Hindlimb muscle (tissue), 1 donor: ENCODE measurements around the gene GPR150. TPM values are rescaled to one million over a fixed set of nuclear protein-coding genes. Genes with fewer than 3 reads are reported as not detected.

Experiments
- DNase-seq: peaks from one replicate; pipeline ENCODE4 v3.0.0-alpha.2; 2013
- polyA plus RNA-seq: library from polyadenylated mRNA; unstranded; fragments of 120-200 nt; gene quantifications from one replicate; pipeline ENCODE4 v1.2.1, GENCODE V29; 2013; ENCODE audit not compliant: insufficient read length

The GPR150 gene
- polyA plus RNA-seq = 0.22 TPM

GRCh38 chr5:95620030-95620869, at the start of gene GPR150:
GPR150 (plus strand) TSS chr5:95620087; CDS start chr5:95620276, 189 bp downstream.
- DNase-seq = peak; percentile 51

GRCh38 chr5:95572016-95572415, 47.9 kb upstream of the GPR150 start:
- DNase-seq = no peak

GRCh38 chr5:95581576-95581975, 38.3 kb upstream of the GPR150 start:
- DNase-seq = no peak

- no peak for DNase-seq
Observed at GRCh38 chr5:95583992-95584391, 35.9 kb upstream of the GPR150 start.

GRCh38 chr5:95590880-95591279, 29.0 kb upstream of the GPR150 start:
- no peak for DNase-seq

GRCh38 chr5:95591490-95591901, 28.4 kb upstream of the GPR150 start:
- DNase-seq = no peak

- DNase-seq = no peak
Observed at GRCh38 chr5:95595289-95595931, 24.5 kb upstream of the GPR150 start.

- DNase-seq = no peak
Observed at GRCh38 chr5:95599252-95599651, 20.6 kb upstream of the GPR150 start.

- no peak for DNase-seq
Observed at GRCh38 chr5:95600557-95600956, 19.3 kb upstream of the GPR150 start.

- DNase-seq = no peak
Observed at GRCh38 chr5:95605786-95606185, 14.1 kb upstream of the GPR150 start.

- no peak for DNase-seq
Observed at GRCh38 chr5:95606419-95606818, 13.5 kb upstream of the GPR150 start.

GRCh38 chr5:95609711-95610110, 10.2 kb upstream of the GPR150 start:
- DNase-seq = no peak

- DNase-seq = no peak
Observed at GRCh38 chr5:95610546-95610945, 9.3 kb upstream of the GPR150 start.

- no peak for DNase-seq
Observed at GRCh38 chr5:95611396-95611795, 8.5 kb upstream of the GPR150 start.

- DNase-seq = no peak
Observed at GRCh38 chr5:95613514-95613913, 6.4 kb upstream of the GPR150 start.

- DNase-seq = no peak
Observed at GRCh38 chr5:95615164-95615467, 4.8 kb upstream of the GPR150 start.

- no peak for DNase-seq
Observed at GRCh38 chr5:95617057-95617456, 2.8 kb upstream of the GPR150 start.

- no peak for DNase-seq
Observed at GRCh38 chr5:95619096-95619495, 791 bp upstream of the GPR150 start.

- DNase-seq = no peak
Observed at GRCh38 chr5:95619514-95620029, 315 bp upstream of the GPR150 start.

GRCh38 chr5:95620870-95621838, 1.3 kb downstream of the GPR150 start:
- DNase-seq = no peak

- no peak for DNase-seq
Observed at GRCh38 chr5:95621839-95622629, 2.1 kb downstream of the GPR150 start.

GRCh38 chr5:95623706-95624105, 3.8 kb downstream of the GPR150 start:
- DNase-seq = no peak
